Measurements from ENCODE around the gene MOV10L1.

DNA sequence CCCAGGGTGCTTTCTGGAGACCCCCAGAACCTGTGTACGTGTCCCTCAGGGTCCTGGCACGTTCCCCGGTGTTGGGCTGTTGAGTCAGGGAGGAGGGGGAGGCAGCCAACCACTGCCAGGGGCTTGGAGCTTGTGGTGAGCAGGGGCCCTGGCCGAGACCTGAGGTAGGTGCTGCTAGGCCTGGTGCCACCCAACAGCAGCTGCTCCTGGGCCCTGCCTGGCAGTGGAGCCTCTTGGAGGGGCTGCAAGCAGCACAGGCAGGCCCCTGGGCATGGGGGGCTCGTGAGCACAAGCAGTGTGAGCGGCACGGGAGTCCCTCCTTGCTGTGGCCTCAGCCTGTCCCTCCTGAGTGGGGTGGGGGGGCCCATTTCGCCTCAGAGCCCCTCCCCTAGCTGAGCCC lies 103.8 kb downstream of the MOV10L1 start:
- TF ChIP-seq TCF12 (IDR thresholded peaks at IDR 0.05; ENCODE audit: low read depth), result no peak
- no peak for TF ChIP-seq EP300 (IDR thresholded peaks at IDR 0.05; ENCODE audit: borderline replicate concordance)
- TF ChIP-seq, protein P1, sequence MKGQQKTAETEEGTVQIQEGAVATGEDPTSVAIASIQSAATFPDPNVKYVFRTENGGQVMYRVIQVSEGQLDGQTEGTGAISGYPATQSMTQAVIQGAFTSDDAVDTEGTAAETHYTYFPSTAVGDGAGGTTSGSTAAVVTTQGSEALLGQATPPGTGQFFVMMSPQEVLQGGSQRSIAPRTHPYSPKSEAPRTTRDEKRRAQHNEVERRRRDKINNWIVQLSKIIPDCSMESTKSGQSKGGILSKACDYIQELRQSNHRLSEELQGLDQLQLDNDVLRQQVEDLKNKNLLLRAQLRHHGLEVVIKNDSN (IDR thresholded peaks at IDR 0.05), result no peak
- TF ChIP-seq YY1 (IDR thresholded peaks at IDR 0.05; ENCODE audit: low read depth), result no peak
- TF ChIP-seq, protein P2, sequence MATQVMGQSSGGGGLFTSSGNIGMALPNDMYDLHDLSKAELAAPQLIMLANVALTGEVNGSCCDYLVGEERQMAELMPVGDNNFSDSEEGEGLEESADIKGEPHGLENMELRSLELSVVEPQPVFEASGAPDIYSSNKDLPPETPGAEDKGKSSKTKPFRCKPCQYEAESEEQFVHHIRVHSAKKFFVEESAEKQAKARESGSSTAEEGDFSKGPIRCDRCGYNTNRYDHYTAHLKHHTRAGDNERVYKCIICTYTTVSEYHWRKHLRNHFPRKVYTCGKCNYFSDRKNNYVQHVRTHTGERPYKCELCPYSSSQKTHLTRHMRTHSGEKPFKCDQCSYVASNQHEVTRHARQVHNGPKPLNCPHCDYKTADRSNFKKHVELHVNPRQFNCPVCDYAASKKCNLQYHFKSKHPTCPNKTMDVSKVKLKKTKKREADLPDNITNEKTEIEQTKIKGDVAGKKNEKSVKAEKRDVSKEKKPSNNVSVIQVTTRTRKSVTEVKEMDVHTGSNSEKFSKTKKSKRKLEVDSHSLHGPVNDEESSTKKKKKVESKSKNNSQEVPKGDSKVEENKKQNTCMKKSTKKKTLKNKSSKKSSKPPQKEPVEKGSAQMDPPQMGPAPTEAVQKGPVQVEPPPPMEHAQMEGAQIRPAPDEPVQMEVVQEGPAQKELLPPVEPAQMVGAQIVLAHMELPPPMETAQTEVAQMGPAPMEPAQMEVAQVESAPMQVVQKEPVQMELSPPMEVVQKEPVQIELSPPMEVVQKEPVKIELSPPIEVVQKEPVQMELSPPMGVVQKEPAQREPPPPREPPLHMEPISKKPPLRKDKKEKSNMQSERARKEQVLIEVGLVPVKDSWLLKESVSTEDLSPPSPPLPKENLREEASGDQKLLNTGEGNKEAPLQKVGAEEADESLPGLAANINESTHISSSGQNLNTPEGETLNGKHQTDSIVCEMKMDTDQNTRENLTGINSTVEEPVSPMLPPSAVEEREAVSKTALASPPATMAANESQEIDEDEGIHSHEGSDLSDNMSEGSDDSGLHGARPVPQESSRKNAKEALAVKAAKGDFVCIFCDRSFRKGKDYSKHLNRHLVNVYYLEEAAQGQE (IDR thresholded peaks at IDR 0.05; ENCODE audit: low read depth), result no peak
- no peak for TF ChIP-seq RAD21 (IDR thresholded peaks at IDR 0.05; ENCODE audit: low read depth)
- TF ChIP-seq, protein P3, sequence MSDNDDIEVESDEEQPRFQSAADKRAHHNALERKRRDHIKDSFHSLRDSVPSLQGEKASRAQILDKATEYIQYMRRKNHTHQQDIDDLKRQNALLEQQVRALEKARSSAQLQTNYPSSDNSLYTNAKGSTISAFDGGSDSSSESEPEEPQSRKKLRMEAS (IDR thresholded peaks at IDR 0.05), result no peak
- TF ChIP-seq TEAD4 (IDR thresholded peaks at IDR 0.05), result no peak
- TF ChIP-seq FOXM1 (IDR thresholded peaks at IDR 0.05; ENCODE audit: borderline replicate concordance, low read depth), result no peak
- TF ChIP-seq NFIC (IDR thresholded peaks at IDR 0.05), result no peak
- TF ChIP-seq CEBPB (IDR thresholded peaks at IDR 0.05), result no peak
- TF ChIP-seq EGR1 (IDR thresholded peaks at IDR 0.05), result no peak
